PC-3 (cell line): ENCODE measurements around the gene EDC4.

Experiments used
- CTCF ChIP-seq: fragments of 300-600 bp; sonication (generic); conservative IDR thresholded peaks from 2 replicates; pipeline ENCODE4 v1.5.1; 2017; ENCODE audit warnings: antibody characterized with exemption, low read depth, mild to moderate bottlenecking, low read length
- EZH2 ChIP-seq: fragments of 300-600 bp; sonication (generic); IDR thresholded peaks from one replicate; pipeline ENCODE4 v1.6.1; 2017; ENCODE audit warnings: antibody characterized with exemption, mild to moderate bottlenecking, low read length; ENCODE audit not compliant: unreplicated experiment
- EZH2phosphoT487 ChIP-seq: fragments of 300-600 bp; sonication (generic); IDR thresholded peaks from 2 replicates; pipeline ENCODE4 v1.6.1; 2018; ENCODE audit warnings: mild to moderate bottlenecking, antibody characterized with exemption, low read length, borderline replicate concordance

- TF ChIP-seq CTCF, result no peak
- TF ChIP-seq EZH2, result no peak
- no peak for TF ChIP-seq EZH2phosphoT487
Observed at GRCh38 chr16:67843343-67843765, 29.5 kb upstream of the EDC4 start.
